Gastrocnemius medialis (tissue), 4 donors: ENCODE data around the gene SKP1. TPM values are rescaled to one million over a fixed set of nuclear protein-coding genes. Genes with fewer than 3 reads are reported as not detected.

Experiments used
- ATAC-seq, 2 donors: fragments of 150-250 bp; one replicate each; pipeline ENCODE4 v1.9.1; 2016
- DNase-seq, 2 donors: peaks; one replicate each; pipeline ENCODE4 v3.0.0-alpha.2; 2019
- H3K27ac ChIP-seq, 4 donors: fragments of 200-600 bp; sonication (generic); 1 replicate in 1 of 4; 2 replicates in 3 of 4; pipeline ENCODE4 v1.5.1; 2016 to 2018; ENCODE audit warnings: mild to moderate bottlenecking in 2 of 4, moderate library complexity in 1 of 4
- H3K27me3 ChIP-seq, 3 donors: fragments of 200-600 bp; sonication (generic) in 2 of 3; 1 replicate in 1 of 3; 2 replicates in 2 of 3; pipeline versions ENCODE4 v1.5.1 to v1.6.0; 2016 to 2019; ENCODE audit warnings: mild to moderate bottlenecking in 1 of 3, moderate library complexity in 1 of 3
- H3K36me3 ChIP-seq, 2 donors: fragments of 200-600 bp; sonication (generic) in 1 of 2; one replicate each; pipeline ENCODE4 v1.5.1; 2017 to 2018
- H3K4me1 ChIP-seq, 2 donors: fragments of 200-600 bp; sonication (generic) in 1 of 2; one replicate each; pipeline ENCODE4 v1.5.1; 2016 to 2017; ENCODE audit warnings: mild to moderate bottlenecking in 2 of 2
- H3K4me3 ChIP-seq, 4 donors: fragments of 200-600 bp; sonication (generic) in 3 of 4; 1 replicate in 1 of 4; 2 replicates in 3 of 4; pipeline ENCODE4 v1.5.1; 2016 to 2019; ENCODE audit warnings: mild to moderate bottlenecking in 2 of 4
- H3K9me3 ChIP-seq, 3 donors: fragments of 200-600 bp; sonication (generic) in 2 of 3; 1 replicate in 1 of 3; 2 replicates in 2 of 3; pipeline ENCODE4 v1.5.1; 2016 to 2019
- POLR2A ChIP-seq, 2 donors: fragments of 450-650 bp; IDR thresholded peaks; one replicate each; pipeline ENCODE4 v1.6.1; 2017; ENCODE audit warnings: antibody characterized with exemption in 2 of 2, mild to moderate bottlenecking in 2 of 2, moderate library complexity in 2 of 2
- in situ Hi-C, 4 donors: fragments of 200-750 bp; cut with MboI; loops; one replicate each; pipeline versions ENCODE4 v1.15.0 to v1.8.0; 2017; ENCODE audit warnings: low sequenced_read_pairs in 4 of 4
- intact Hi-C: fragments of 100-400 bp; cut with DNase I; formaldehyde crosslinking; loops from one replicate; pipeline ENCODE4 v1.15.1; 2023; ENCODE audit warnings: low total_unique reads
- total RNA-seq, 4 donors: library from RNA; depleted of rRNA; stranded (reverse); fragments of >200 nt; gene quantifications; one replicate each; pipeline versions ENCODE4 v1.1.0 to v1.2.3, GENCODE V29; 2016
- TF ChIP-seq, protein P1 (sequence below), 5 experiments: fragments of 450-650 bp in 3 of 5; fragments of 200-600 bp in 2 of 5; sonication (generic) in 2 of 5; IDR thresholded peaks in 4 of 5; conservative IDR thresholded peaks in 1 of 5; 1 replicate in 4 of 5; 2 replicates in 1 of 5; pipeline ENCODE4 v1.5.1; 2016 to 2019; ENCODE audit warnings: antibody characterized with exemption in 5 of 5, mild to moderate bottlenecking in 3 of 5, moderate library complexity in 3 of 5

SKP1 gene
- total RNA-seq, 4 donors from 2014 or later, result 318 to 499 (median 476) TPM

DNA sequence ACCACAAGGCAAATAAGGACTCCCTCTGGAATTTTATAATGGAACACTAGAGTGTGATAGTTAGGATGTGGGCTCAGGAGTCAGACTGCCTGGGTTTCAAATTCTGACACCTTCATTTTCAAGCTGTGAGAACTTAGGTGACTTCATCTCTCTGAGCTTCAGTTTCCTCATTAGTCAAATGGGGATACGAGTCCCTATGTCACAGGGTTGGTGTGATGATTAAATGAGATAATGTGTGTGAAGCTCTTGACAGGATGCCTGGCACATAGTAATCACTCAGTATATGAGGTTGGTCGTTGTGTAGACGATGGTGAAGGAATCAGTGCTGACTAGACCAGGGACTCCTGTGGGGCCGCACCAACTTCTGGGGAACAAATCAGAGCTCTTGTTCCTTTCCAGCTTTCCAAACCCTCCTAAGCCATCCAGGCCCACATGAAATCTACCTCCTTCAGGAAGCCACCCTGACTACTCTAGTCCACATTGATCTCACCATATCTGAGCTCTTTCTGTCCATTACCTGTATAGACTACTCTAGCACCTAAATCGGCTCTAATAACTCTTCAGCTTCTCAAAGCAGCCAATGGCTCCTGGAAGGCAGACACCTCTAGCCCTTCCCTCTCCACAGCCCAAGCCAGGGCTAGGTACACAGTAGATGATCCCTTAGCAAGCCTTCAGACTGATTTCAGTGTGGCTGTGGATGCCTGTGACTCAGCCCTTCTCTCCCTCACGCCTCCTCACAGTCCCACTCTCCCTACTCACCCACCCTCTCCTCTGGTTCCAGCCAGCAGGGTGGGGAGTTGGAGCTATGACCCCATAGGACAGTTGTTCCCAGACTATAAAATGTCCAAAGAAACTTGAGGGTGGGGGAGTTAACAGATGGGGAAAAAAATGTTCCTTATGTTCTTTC, 64.8 kb downstream of the SKP1 start:
- Histone ChIP-seq H3K36me3 (no peaks in the 10 kb centered on the region), H3K27me3 (peaks cover 9 to 19% (median 16%) of the 10 kb centered on the region in 3 donors), H3K4me1 (peaks cover 9 to 19% of the 10 kb centered on the region in 2 donors), H3K27ac (no peak overlapping the region), H3K4me3 (no peak overlapping the region), H3K9me3 (no peaks in the 10 kb centered on the region)
- no peak for DNase-seq
- intact Hi-C loops (no loop called here), in situ Hi-C loops (no loop called here)
- TF ChIP-seq POLR2A (IDR thresholded peaks at IDR 0.05), result no peak
- ATAC-seq, result no peak

DNA sequence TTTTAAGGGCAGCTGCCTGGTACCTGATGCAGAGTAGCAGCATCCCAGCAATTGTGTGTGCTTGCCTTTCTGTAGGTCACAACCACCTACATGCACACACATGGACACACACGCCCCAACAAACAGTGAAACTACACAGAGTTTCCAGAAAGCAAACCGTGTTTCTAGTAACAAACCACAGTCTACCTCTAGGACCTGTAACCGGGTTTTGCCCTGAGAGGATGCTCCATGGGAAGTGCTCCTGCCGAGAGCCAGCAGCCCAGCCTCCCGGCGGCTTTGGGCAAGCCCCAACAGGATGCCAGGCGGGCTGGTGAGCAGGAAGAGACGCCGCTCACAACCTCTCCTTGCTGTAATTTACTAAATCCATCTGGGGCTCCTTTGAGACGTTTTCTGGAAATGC, 66.4 kb downstream of the SKP1 start:
- peaks cover 8 to 17% of the 10 kb centered on the region in 2 donors for H3K4me1 ChIP-seq
- H3K36me3 ChIP-seq, result no peaks in the 10 kb centered on the region
- in situ Hi-C loops (no loop called here), intact Hi-C loops (no loop called here)
- DNase-seq, result no peak
- TF ChIP-seq, protein P1, sequence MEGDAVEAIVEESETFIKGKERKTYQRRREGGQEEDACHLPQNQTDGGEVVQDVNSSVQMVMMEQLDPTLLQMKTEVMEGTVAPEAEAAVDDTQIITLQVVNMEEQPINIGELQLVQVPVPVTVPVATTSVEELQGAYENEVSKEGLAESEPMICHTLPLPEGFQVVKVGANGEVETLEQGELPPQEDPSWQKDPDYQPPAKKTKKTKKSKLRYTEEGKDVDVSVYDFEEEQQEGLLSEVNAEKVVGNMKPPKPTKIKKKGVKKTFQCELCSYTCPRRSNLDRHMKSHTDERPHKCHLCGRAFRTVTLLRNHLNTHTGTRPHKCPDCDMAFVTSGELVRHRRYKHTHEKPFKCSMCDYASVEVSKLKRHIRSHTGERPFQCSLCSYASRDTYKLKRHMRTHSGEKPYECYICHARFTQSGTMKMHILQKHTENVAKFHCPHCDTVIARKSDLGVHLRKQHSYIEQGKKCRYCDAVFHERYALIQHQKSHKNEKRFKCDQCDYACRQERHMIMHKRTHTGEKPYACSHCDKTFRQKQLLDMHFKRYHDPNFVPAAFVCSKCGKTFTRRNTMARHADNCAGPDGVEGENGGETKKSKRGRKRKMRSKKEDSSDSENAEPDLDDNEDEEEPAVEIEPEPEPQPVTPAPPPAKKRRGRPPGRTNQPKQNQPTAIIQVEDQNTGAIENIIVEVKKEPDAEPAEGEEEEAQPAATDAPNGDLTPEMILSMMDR (IDR thresholded peaks at IDR 0.05 in 4 of 5, conservative IDR thresholded peaks at IDR 0.05 in 1 of 5), result no peak
- no peak for TF ChIP-seq POLR2A (IDR thresholded peaks at IDR 0.05)
- no peak overlapping the region for H3K27ac ChIP-seq
- peaks cover 9 to 19% (median 16%) of the 10 kb centered on the region in 3 donors for H3K27me3 ChIP-seq
- no peak for ATAC-seq
- no peaks in the 10 kb centered on the region for H3K9me3 ChIP-seq
- no peak overlapping the region for H3K4me3 ChIP-seq

DNA sequence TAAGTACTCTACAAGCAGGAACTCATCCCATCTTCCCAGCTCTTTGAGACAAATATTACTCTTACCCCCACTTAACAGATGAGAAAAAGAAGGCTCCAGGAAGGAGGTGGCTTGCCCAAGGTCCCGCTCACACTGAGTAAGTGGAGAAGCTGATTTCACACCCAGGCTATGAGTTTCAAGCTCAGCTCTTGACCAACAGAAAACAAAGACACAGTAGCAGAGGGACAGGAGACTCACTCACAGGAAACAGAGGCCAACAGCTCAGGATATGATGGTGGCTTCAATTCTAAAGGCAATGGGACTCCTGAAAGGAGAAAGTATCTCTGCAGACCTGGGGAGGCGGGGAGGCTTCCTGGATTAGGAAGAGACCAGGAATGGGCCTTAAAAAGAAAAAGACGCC, 69.0 kb downstream of the SKP1 start:
- intact Hi-C loops (no loop called here), in situ Hi-C loops (no loop called here)
- H3K9me3 ChIP-seq, result no peaks in the 10 kb centered on the region
- no peaks in the 10 kb centered on the region for H3K36me3 ChIP-seq
- H3K27me3 ChIP-seq, result peaks cover 6 to 9% (median 8%) of the 10 kb centered on the region in 3 donors
- H3K4me1 ChIP-seq, result no peaks in the 10 kb centered on the region
- no peak overlapping the region for H3K4me3 ChIP-seq
- TF ChIP-seq, protein P1 (IDR thresholded peaks at IDR 0.05 in 4 of 5, conservative IDR thresholded peaks at IDR 0.05 in 1 of 5), result no peak
- TF ChIP-seq POLR2A (IDR thresholded peaks at IDR 0.05), result no peak
- H3K27ac ChIP-seq, result no peak overlapping the region
- DNase-seq (no peak), ATAC-seq (no peak)

DNA sequence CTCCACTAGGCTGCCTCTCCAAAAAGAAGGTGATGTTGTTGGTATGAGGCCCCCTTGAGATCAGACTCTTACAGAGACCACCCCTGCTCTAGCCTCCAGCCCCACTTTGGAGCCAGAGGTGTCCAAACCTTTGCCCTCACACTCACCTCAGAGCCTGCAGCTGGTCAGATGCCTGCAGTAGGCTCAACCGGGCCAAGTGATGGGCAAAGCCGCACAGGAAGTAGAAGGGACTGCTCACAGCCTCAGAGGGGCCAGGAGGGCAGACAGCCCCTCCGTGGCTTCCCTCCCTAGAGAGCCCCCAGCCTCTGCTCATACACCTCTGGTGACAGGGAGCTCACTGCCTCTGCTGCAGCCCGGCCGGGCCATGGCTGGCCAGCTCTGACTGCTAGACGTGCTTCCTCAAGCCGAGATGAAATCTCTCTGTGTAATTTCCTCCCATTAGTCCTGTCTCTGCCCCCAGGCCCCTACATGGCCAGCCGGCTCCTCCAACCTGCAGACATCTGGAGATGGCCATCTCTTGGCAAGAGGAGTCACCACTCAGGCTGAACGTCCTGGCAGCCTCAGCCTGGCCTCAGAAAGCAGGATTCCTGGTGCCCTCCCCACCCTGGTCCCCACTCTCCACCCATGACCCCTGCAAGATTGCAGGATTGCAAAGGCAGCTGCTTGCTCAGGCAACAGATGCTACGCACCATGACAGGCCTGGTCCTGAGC, 69.6 kb downstream of the SKP1 start:
- in situ Hi-C loops (no loop called here), intact Hi-C loops (no loop called here)
- Histone ChIP-seq H3K27ac (no peak overlapping the region), H3K4me3 (no peak overlapping the region), H3K36me3 (no peaks in the 10 kb centered on the region), H3K9me3 (no peaks in the 10 kb centered on the region), H3K4me1 (no peaks in the 10 kb centered on the region), H3K27me3 (peaks cover 2 to 3% (median 2%) of the 10 kb centered on the region in 3 donors)
- DNase-seq (no peak), ATAC-seq (no peak)
- TF ChIP-seq, protein P1 (IDR thresholded peaks at IDR 0.05 in 4 of 5, conservative IDR thresholded peaks at IDR 0.05 in 1 of 5), result no peak
- TF ChIP-seq POLR2A (IDR thresholded peaks at IDR 0.05), result no peak

DNA sequence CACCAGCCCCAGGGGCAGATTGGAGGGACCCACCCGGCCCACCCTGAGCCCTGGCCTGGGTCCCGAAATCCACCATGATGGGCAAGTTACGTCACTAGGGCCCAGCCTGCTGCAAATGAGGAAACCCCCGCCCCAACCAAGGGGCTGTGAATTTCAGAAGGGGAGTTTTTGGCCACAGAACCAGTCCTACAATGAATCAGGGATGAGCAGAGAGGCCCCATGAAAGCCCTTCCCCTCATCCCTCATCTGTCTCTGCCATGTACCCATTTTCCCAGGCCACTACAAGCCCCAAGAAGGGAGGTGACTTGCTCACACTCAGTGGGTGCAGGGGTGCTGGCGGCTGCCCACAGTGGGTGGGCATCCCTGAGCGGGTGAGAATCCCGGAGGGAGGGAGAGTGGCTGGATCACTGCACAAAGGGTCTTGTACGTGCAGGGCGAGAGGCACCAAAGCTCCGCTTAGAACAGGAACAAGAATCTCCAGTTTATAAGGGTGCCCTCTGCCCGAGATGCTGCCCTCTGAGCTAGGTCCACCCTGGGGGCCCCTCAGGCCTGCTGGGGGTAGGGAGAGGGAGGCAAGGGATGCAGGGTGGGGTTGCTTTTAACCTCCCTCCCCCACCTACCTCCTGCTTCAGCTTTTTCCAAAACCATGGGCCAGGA, 72.6 kb downstream of the SKP1 start:
- H3K27ac ChIP-seq, result no peak overlapping the region
- intact Hi-C loops, result no loop called here
- ATAC-seq (no peak), DNase-seq (no peak)
- H3K4me3 ChIP-seq, result no peak overlapping the region
- H3K9me3 ChIP-seq, result no peaks in the 10 kb centered on the region
- in situ Hi-C loops, result no loop called here
- no peaks in the 10 kb centered on the region for H3K36me3 ChIP-seq
- no peaks in the 10 kb centered on the region for H3K27me3 ChIP-seq
- no peaks in the 10 kb centered on the region for H3K4me1 ChIP-seq
- no peak for TF ChIP-seq POLR2A (IDR thresholded peaks at IDR 0.05)
- TF ChIP-seq, protein P1 (IDR thresholded peaks at IDR 0.05 in 4 of 5, conservative IDR thresholded peaks at IDR 0.05 in 1 of 5), result no peak
